Urinary bladder (tissue), 4 donors: ENCODE measurements around the gene PPP2R5C. TPM values are rescaled to one million over a fixed set of nuclear protein-coding genes. Genes with fewer than 3 reads are reported as not detected.

Experiments used
- DNase-seq: peaks from one replicate; pipeline ENCODE4 v3.0.0-alpha.2; 2015; ENCODE audit errors: extremely low spot score
- H3K27ac ChIP-seq: one replicate; pipeline ENCODE4 v1.5.1; 2013; ENCODE audit warnings: low read depth, mild to moderate bottlenecking, moderate library complexity
- H3K36me3 ChIP-seq: one replicate; pipeline ENCODE4 v1.6.1; 2013; ENCODE audit warnings: mild to moderate bottlenecking, moderate library complexity; ENCODE audit not compliant: insufficient read depth
- H3K4me1 ChIP-seq: one replicate; pipeline ENCODE4 v1.6.1; 2013; ENCODE audit warnings: mild to moderate bottlenecking, moderate library complexity; ENCODE audit not compliant: insufficient read depth
- H3K4me3 ChIP-seq: one replicate; pipeline ENCODE4 v1.5.1; 2013; ENCODE audit warnings: low read depth, low read length
- WGBS: extraction: QIAGEN DNeasy Blood & Tissue Kit; methylation state at CpG from one replicate; pipeline ENCODE4 v1.1.7; 2013; 5-methylcytosine and 5-hydroxymethylcytosine counted together
- polyA plus RNA-seq: library from polyadenylated mRNA; stranded (reverse); fragments of 200-250 nt; gene quantifications from one replicate; pipeline ENCODE4 v1.2.3, GENCODE V29; 2013
- total RNA-seq: library from RNA; depleted of rRNA; stranded (reverse); fragments of >200 nt; gene quantifications from one replicate; pipeline ENCODE4 v1.2.3, GENCODE V29; 2014
- donor health status: healthy with polysubstance abuse.
- donor health status: healthy.

PPP2R5C gene
- total and polyA plus RNA-seq, 2 donors: 85.4 to 118 TPM

GRCh38 chr14:101909371-101910096 lies 148.0 kb downstream of the PPP2R5C start:
- 95% methylated on average over 12 of the region's 12 CpGs for WGBS
- Histone ChIP-seq H3K36me3 (peaks cover 4% of the 10 kb centered on the region), H3K27ac (no peak overlapping the region), H3K4me1 (no peaks in the 10 kb centered on the region), H3K4me3 (no peak overlapping the region)
- DNase-seq: no peak

GRCh38 chr14:101912841-101913240 lies 151.3 kb downstream of the PPP2R5C start:
- Histone ChIP-seq H3K4me1 (no peaks in the 10 kb centered on the region), H3K27ac (no peak overlapping the region), H3K36me3 (peaks cover 3% of the 10 kb centered on the region), H3K4me3 (no peak overlapping the region)
- 93% methylated on average over 13 of the region's 13 CpGs for WGBS
- DNase-seq: no peak

GRCh38 chr14:101914083-101914482 lies 152.6 kb downstream of the PPP2R5C start:
- Histone ChIP-seq H3K27ac (no peak overlapping the region), H3K36me3 (peaks cover 3% of the 10 kb centered on the region), H3K4me3 (no peak overlapping the region), H3K4me1 (no peaks in the 10 kb centered on the region)
- DNase-seq: no peak
- WGBS: 93% methylated on average over 8 of the region's 8 CpGs

- 92% methylated on average over 23 of the region's 23 CpGs for WGBS
- no peak for DNase-seq
These were observed 154.6 kb downstream of the PPP2R5C start for GRCh38 chr14:101915871-101916815.

GRCh38 chr14:101916816-101917412 lies 155.4 kb downstream of the PPP2R5C start:
- no peak for DNase-seq
- 76% methylated on average over 18 of the region's 18 CpGs for WGBS
- Histone ChIP-seq H3K4me1 (no peaks in the 10 kb centered on the region), H3K36me3 (peaks cover 3% of the 10 kb centered on the region), H3K27ac (no peak overlapping the region), H3K4me3 (no peak overlapping the region)

More at GRCh38 chr14:101915871-101916815, 154.6 kb downstream of the PPP2R5C start:
- Histone ChIP-seq H3K4me1 (no peaks in the 10 kb centered on the region), H3K36me3 (peaks cover 3% of the 10 kb centered on the region), H3K27ac (no peak overlapping the region), H3K4me3 (no peak overlapping the region)

- WGBS: 72% methylated on average over 17 of the region's 17 CpGs
- Histone ChIP-seq H3K4me1 (no peaks in the 10 kb centered on the region), H3K36me3 (peaks cover 3% of the 10 kb centered on the region), H3K27ac (no peak overlapping the region), H3K4me3 (no peak overlapping the region)
- DNase-seq: no peak
These were observed 156.0 kb downstream of the PPP2R5C start for GRCh38 chr14:101917413-101918017.

GRCh38 chr14:101918065-101918989 lies 156.8 kb downstream of the PPP2R5C start:
- no peak for DNase-seq
- Histone ChIP-seq H3K4me3 (no peak overlapping the region), H3K27ac (no peak overlapping the region), H3K4me1 (no peaks in the 10 kb centered on the region), H3K36me3 (no peaks in the 10 kb centered on the region)
- WGBS: 70% methylated on average over 19 of the region's 22 CpGs

- no peak for DNase-seq
- no peaks in the 10 kb centered on the region for H3K4me1 ChIP-seq
- 81% methylated on average over 4 of the region's 4 CpGs for WGBS
- H3K4me3 ChIP-seq: no peak overlapping the region
- peaks cover 1% of the 10 kb centered on the region for H3K36me3 ChIP-seq
- H3K27ac ChIP-seq: no peak overlapping the region
These were observed 158.8 kb downstream of the PPP2R5C start for GRCh38 chr14:101920271-101920670.

- H3K4me3 ChIP-seq: no peak overlapping the region
- no peak overlapping the region for H3K27ac ChIP-seq
- DNase-seq: no peak
- H3K36me3 ChIP-seq: peaks cover 2% of the 10 kb centered on the region
- no peaks in the 10 kb centered on the region for H3K4me1 ChIP-seq
- WGBS: 82% methylated on average over 7 of the region's 7 CpGs
These were observed 161.4 kb downstream of the PPP2R5C start for GRCh38 chr14:101922866-101923265.

- peaks cover 2% of the 10 kb centered on the region for H3K36me3 ChIP-seq
- no peak overlapping the region for H3K4me3 ChIP-seq
- H3K4me1 ChIP-seq: no peaks in the 10 kb centered on the region
- WGBS: 96% methylated on average over 33 of the region's 33 CpGs
- H3K27ac ChIP-seq: no peak overlapping the region
- no peak for DNase-seq
These were observed 163.6 kb downstream of the PPP2R5C start for GRCh38 chr14:101925152-101925551.

GRCh38 chr14:101926085-101926484 lies 164.6 kb downstream of the PPP2R5C start:
- H3K4me3 ChIP-seq: no peak overlapping the region
- no peaks in the 10 kb centered on the region for H3K4me1 ChIP-seq
- no peak overlapping the region for H3K27ac ChIP-seq
- no peak for DNase-seq
- 78% methylated on average over 8 of the region's 8 CpGs for WGBS
- peaks cover 2% of the 10 kb centered on the region for H3K36me3 ChIP-seq

GRCh38 chr14:101926620-101927019 lies 165.1 kb downstream of the PPP2R5C start:
- H3K36me3 ChIP-seq: peaks cover 2% of the 10 kb centered on the region
- H3K27ac ChIP-seq: no peak overlapping the region
- no peaks in the 10 kb centered on the region for H3K4me1 ChIP-seq
- no peak overlapping the region for H3K4me3 ChIP-seq
- no peak for DNase-seq
- WGBS: 81% methylated on average over 5 of the region's 5 CpGs
